H1 (cell line): Measurements from ENCODE around the gene DCPS. TPM values are rescaled to one million over a fixed set of nuclear protein-coding genes. Genes with fewer than 3 reads are reported as not detected.

ENCODE experiments used
- CHD1 ChIP-seq: IDR thresholded peaks from 2 replicates; pipeline ENCODE4 v1.6.1; 2012; ENCODE audit warnings: low read depth, low read length, improper control_type of control experiment
- CHD7 ChIP-seq: fragments of 300-600 bp; sonication (generic); IDR thresholded peaks from 2 replicates; pipeline ENCODE4 v1.7.1; 2012; ENCODE audit warnings: low read length, moderate library complexity, mild to moderate bottlenecking, inconsistent platforms; ENCODE audit not compliant: insufficient replicate concordance
- CTCF ChIP-seq, 3 experiments: IDR thresholded peaks; 1 replicate in 2 of 3; 2 replicates in 1 of 3; pipeline versions ENCODE4 v1.5.1 to v1.6.1; 2011; ENCODE audit warnings: low read length in 3 of 3, mild to moderate bottlenecking in 3 of 3, inconsistent platforms in 2 of 3, low read depth in 1 of 3, moderate library complexity in 1 of 3; ENCODE audit not compliant: insufficient read depth in 1 of 3; ENCODE audit errors: control extremely low read depth in 1 of 3
- GABPA ChIP-seq: IDR thresholded peaks from 2 replicates; pipeline ENCODE4 v1.6.1; 2011; ENCODE audit warnings: mild to moderate bottlenecking, low read length, moderate library complexity, borderline replicate concordance; ENCODE audit not compliant: insufficient read depth
- SP1 ChIP-seq: IDR thresholded peaks from 2 replicates; pipeline ENCODE4 v1.6.1; 2011; ENCODE audit warnings: low read depth, low read length
- TAF7 ChIP-seq: optimal IDR thresholded peaks from 2 replicates; pipeline ENCODE3; 2011; ENCODE audit warnings: low read depth, mild to moderate bottlenecking, inconsistent platforms, low read length, moderate library complexity, borderline replicate concordance
- polyA plus RNA-seq, 7 experiments: library from polyadenylated mRNA; depleted of rRNA in 3 of 7; stranded (reverse) in 5 of 7; unstranded in 2 of 7; fragments of >200 nt in 5 of 7; fragments of 200-250 nt in 2 of 7; gene quantifications; 1 replicate in 5 of 7; 2 replicates in 1 of 7; 4 replicates in 1 of 7; pipeline versions ENCODE4 v1.2.1 to v1.2.3, GENCODE V29; 2011 to 2013; ENCODE audit warnings: missing spikeins in 2 of 7, mixed read lengths in 2 of 7
- total RNA-seq: library from RNA; stranded (reverse); fragmentation: NEBNext Ultra II Directional; extraction: Animal tissue kit (Norgen Biotek cat#: 25700); gene quantifications from 2 replicates; pipeline ENCODE4 v1.2.1, GENCODE V29; 2021

The DCPS gene
- total and polyA plus RNA-seq, 2 of the 8 experiments (the other 6 are each of a cell fraction or from before 2014, with no cell fraction given) = 24.6 to 55.2 TPM

- TF ChIP-seq SP1 = no peak
- TF ChIP-seq CTCF (IDR thresholded peaks at IDR 0.05; ENCODE audit: control extremely low read depth in 1 of 3, insufficient read depth in 1 of 3, low read depth in 1 of 3, low read length in 3 of 3) = no peak
- TF ChIP-seq CHD7 = no peak
- no peak for TF ChIP-seq TAF7
- no peak for TF ChIP-seq GABPA
- no peak for TF ChIP-seq CHD1
Observed at GRCh38 chr11:126384449-126385070, 80.7 kb downstream of the DCPS start (continued).
